ENCODE data around the gene SERPINH1.
"Not testable (repeated sequence)": the region's sequence is repeated elsewhere in the genome, so short reads cannot be mapped to it uniquely, and the experiment has no call there.

Gene SERPINH1

DNA sequence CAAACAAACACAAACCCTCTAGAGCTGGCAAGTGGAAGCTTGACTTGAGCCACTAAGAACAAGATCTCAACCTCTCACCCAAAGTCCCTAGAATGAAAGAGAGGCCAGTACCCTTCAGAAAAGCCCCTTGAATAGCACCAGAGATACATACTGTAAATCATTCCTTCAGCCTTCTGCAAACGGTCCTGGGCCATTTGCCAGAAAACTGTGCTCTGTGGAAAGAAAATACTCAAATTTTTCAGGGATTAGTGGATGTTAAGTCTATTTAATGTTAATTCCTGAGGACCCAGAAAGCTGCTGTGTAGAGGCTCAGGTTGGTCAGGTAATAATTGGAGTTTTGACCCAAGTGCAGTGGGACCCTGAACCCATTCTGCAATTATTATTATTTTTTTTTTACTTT lies 16.9 kb downstream of the SERPINH1 start:
- no peak for DNase-seq

DNA sequence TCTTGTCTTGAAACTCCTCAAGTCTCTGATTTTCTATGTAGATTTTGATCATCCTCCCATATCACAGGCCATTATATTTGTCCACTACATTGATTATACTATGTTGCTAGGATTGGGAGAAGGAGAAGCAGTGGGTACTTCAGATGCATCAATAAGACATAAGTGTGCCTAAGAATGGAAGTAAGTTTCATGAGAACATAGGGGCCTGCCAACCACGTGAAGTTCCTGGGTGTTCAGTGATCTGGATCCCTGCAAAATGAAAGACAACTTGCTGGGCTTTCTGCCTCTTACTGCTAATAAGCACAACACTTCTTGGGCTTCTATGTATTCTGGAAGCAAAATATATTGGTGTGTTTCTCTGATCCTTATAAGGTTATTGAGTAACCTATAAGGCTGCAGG lies 17.8 kb downstream of the SERPINH1 start:
- no peak for DNase-seq

DNA sequence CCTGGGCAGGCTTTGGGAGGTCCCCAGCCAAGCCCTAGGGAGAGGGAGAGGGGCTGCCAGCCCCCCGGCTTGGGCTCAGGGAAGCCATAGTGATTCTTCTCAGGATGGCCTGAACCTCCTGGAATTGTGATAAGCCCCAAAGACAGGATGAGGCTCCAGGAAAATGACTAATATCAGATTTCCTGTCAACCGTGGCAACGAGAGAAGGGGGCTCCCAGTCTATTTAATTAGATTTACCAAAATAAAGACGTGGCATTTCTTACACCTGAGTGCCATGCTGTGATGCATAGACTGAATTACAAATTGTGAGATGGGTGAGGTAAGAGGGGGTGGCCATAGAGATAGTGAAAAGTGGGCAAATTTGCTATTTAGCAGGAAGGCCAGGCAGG lies 20.4 kb downstream of the SERPINH1 start:
- no peak for DNase-seq

DNA sequence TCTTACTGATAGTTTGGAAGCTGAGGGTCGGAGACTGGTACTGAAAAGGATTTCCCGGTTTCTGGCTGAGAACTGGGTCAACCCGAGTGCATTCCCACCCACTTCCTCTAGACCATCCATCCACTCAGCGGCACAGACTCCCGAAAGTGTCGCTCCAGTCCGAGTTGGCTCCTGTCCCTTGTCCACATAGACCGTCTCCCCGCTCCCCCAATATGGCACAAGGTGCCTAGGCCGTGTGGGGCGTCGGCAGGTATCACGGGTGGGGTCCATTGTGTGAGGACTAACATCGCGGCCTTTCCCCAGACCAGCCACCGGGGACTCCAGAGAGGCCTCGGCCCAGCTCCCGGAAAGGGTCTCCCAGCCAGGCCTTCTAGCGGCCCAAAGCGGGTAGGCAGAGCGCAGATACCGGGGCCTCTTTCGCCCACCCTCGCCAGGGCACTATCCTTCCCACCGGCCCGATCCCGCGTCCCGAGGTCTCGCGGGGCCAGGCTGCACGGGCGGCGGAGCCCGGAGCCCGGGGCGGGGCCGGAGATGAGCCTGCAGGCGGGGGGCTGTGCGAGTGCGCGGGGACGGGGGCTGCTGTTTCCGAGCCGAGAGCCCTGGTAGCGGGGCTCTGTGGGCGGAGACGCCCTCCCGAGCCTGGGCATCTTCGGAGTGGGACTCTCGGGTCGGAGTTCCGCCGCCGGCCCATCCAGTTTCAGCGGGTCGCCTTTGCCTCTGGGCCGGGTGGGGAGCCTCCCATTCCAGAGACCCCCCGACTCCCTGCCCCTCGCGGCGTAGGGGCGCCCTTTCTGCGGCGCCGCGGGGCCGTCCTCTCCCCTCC lies 21.1 kb downstream of the SERPINH1 start:
- DNase-seq: peak; percentile 76

DNA sequence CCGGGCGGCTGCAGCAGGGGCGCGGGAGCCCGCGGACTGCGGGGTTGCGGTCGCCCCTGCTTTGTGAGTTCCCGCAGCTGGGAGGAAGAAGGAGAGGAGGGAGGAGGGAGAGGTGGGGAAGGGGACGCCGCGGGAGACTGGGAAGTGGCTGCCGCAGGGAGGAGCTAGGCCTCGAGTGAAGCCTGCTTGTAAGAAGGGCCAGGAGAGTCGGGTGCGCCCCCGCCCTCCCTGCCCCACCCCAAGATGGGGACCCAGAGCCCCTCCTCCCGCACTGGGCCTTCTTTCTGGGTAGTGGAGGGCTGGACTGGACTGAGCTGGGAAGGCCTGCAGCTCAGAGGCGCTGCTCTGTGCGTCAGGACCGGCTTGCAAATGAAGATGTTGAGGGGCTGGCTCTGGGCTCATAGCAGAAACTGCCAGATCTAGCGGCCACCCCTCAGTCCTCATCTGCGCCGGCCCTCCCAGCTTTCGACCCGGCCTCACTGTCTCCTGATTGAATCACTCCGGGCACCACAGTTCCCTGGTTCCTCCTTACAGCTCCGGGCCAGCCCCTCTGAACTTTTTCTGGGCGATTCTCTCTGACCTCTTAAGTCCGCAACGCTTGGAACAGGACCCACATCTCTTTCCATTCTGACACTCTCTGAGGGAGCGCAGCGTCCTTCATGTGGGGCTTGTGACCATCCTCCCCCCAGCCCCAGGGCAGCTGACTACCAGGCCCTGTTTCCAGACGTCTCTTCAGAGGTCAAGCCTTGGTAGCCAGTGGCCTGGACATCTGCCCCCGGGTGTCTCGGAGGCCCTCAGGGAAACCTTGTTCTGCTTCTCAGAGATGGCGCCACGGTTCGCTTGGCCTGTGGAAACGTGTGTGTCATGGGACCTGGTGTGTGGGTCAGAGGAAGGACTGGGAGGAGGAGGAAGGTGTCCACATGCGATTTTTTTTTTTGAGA lies 21.9 kb downstream of the SERPINH1 start:
- DNase-seq: peak; percentile 30

DNA sequence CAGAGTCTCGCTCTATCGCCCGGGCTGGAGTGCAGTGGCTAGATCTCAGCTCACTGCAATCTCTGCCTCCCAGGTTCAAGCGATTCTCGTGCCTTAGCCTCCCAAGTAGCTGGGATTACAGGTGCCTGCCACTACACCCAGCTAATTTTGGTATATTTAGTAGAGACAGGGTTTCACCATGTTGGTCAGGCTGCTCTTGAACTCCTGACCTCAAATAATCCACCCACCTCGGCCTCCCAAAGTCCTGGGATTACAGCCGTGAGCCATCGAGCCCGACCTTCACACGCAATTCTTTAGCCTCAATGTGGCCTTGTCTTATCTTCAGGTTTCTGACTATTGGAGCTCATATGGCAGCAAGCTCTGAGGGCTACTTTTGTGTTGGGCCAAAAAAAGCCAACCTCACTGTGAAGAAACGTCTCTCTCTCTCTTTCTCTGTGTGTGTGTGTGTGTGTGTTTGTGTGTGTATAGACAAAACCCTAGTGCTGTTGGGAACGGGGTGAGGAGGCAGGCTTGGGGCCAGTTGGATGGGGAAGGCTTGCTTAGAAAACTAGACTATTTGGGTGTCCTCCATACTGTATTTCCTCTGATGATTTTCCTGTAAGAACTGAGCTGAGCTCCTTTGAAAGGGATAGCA lies 22.7 kb downstream of the SERPINH1 start:
- DNase-seq: not testable (repeated sequence)

DNA sequence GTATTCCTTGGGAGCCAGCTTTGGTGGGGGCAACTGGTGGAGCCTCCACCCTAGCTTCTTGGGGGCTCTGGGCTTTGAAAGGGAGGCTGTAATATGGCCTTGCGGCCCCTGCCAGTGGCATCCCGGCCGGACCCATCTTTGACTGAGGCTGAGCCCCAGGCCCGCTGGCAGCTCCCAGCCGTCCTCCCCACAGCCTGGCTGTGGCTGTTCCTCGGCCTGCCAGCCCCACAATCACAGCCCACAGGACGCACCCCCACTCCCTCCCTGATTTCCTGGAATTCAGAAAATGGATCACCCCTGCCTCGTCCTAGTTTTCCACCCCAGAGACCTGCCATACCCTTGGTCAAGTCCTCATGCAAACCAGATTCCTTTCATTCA lies 23.2 kb downstream of the SERPINH1 start:
- DNase-seq: no peak

DNA sequence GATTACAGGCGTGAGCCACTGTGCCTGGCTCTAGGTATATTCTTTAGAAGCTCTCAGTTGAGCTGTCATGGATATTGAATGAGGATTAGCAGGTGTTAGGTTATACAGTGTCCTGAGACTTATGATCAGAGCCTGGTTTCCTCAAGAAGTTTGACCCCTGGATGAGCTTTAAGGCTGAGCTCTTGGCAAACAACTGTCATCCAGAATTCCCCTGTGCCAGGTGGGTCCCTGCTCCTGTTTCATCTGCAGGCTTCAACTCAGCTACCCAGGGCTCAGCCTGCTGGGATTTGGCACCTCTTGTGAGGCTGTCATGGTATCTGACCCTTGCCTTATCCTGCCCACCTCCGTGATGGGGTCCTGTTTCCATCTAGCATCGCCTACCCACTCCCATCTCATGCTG lies 24.3 kb downstream of the SERPINH1 start:
- DNase-seq: no peak

DNA sequence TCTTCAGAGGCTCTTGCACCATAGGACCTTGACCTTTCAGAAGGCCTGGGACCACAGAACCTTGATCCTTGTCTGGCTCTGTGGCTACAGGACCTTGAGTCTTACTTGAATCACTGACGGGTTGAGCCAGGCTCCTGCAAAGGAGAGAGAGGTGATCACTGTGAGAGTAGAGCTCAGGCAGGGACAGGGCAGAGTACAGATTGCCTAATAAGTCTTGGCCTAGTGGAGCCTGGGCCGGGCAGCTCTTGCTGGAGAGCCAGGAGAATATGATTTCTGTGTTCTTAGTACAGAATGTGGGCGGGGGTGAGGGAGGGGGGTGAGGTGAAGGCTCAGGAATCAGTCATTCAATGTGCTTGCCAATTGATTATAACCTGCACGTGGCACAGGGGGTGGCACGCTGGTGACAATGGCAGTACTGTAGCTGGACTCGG lies 26.0 kb downstream of the SERPINH1 start:
- DNase-seq: no peak

DNA sequence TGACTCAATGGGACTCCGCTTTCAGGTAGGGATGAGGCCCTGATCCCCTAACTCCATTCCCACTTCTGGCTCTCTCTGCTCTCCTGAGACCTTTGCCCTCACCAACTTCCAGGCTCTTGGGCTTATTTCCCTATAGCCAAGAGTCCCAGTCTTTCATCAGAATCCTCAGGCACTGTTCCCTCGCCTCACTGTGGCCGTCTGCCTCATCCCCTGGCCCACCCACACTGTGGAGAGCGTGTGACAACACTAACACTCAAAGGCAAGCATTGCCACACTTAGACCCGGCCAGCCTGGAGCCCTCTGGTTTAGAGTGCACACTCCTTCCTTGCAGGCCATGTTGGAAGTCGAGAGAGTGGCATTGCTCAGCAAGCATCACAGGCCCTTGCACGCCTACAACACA lies 27.0 kb downstream of the SERPINH1 start:
- no peak for DNase-seq

DNA sequence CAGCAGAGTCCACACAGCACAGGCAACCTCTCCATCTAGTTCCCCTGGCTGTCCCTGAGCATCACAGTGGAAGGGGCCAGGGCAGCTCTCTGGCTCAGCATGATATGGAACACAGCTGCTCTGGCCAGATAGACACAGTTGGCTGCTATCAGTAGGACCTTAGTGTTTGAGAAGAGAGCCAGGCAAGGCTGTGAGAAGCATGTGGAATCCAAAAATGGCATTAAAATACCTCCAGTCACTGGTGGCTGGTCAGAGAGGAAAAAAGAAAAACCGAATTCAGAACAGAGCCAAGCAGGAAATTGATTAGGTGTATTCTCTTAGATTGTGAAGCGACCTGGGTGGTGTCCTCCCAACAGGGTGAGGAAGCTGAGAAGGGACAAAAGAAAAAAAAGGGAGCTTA lies 27.9 kb downstream of the SERPINH1 start:
- no peak for DNase-seq

DNA sequence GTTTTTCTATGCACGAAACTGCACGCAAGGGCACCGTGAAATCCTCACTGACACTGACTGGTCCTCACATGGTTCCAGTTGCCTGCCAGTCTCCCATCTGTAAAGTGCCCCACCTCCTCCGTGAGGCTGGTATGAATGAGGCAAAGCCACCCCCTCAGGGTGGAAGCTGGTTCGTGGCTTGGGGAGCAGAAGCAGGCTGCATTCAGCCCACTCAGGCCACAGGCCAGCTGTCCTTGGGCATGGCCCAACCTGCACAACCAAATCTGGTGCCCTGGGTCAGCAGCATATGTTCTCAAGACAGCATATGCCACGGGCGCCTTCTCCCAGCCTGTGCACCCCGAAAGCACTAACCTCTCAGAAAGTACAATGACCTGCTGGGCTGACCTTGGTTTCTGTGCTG lies 29.3 kb downstream of the SERPINH1 start:
- DNase-seq: no peak

DNA sequence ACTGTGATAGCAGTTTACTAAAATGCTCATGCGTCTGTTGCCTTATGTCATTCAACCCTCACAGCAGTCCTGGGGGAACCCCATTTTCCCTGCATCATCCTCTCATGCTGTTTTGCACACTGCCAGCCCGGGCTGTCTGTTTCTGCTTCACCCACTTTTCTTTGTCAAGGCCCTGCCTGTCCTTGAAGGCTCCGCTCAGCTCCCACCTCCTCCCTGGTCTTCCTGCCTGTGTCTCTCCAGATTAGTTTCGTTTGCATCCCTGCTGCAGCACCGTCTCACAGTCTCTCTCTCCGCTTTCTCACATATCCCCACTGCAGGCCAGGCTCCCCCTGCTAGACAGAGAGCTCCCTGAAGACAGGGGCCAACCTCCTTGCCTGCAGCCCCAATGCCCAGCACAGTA lies 29.9 kb downstream of the SERPINH1 start:
- no peak for DNase-seq

DNA sequence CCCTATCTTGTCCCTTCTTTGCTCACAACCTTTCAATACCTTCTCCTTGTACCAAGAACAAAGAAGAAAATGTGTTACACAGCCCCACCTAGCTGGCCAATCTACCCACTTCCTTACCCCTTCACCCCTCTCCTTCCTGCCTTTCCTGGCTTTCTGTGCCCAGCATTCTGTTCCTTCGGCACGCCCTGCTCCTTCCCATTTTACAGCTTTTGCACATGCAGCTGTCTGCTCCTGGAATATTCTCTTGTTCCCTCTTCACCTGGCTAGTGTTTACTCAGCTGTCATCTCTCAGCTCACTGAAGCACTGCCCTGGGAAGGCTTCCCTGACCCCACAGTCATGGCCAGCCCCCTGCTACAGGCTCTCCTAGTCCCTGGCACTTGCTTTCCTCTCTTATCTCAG lies 30.7 kb downstream of the SERPINH1 start:
- peak; percentile 80 for DNase-seq

DNA sequence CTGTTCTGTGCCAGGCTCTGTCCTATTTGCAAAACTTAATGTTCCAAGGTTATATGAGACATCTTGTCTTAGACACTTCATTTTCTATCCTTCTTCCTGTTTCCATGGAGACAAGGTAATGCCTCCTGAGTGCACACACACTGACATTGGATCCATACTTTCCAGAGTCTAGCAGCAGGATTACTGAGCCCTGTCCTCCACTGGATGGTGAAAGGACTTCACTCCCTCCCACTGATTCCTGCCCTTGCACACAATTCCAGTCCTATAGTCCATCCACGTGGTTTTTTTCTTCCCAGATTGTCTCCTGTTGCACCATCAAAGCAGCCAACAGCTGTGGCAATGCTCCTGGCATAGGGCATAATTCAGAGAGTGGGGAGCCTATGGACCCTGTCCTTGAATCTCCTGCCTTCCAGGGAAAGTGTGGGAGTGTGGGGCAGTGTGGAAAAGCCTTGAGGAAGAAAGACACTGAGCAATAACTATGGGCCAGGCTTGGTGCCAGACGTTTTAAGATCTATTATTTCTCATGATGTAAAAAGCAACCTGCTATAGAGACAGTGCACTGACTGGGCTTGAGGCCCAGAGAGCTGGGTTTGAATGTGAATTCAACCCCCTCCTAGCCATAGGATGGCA lies 31.3 kb downstream of the SERPINH1 start:
- DNase-seq: peak; percentile 52

DNA sequence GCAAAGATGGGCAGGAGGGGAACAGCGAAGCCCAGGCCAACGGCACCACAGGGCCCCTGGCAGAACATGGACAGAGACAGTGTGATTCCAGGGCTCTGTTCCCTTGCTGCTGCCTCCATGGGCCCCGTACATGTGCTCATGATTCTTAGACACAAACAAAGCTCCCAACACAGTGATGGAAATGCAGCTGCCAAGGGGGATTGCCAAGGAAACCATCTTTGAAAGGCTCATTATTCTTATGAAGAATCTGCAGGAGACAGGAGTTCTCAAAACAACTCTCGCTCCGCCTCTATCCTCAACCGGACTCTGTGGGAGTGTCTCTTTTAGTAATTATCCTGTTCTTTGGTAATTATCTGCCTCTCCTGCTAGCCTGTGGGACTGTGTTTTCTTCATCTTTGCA lies 32.2 kb downstream of the SERPINH1 start:
- DNase-seq: no peak

DNA sequence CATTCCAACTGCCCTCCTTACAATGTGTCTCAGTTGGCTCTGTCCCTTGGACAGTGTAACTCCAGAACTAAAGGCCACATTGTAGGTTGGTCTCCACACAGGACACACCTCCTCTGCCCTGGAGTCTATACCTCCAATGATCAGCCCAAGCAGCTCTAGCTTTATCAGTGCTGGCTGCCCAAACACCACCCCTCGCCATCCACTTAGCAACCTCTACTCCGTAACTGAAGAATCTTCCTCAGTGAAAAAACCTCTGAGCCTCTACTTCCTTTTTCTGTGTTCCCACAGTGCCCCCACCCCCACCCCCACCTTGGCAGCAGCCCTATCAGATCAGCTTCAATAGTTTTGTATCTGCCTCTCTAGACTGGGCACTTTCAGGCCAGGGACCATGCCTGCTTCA lies 33.4 kb downstream of the SERPINH1 start:
- DNase-seq: no peak

DNA sequence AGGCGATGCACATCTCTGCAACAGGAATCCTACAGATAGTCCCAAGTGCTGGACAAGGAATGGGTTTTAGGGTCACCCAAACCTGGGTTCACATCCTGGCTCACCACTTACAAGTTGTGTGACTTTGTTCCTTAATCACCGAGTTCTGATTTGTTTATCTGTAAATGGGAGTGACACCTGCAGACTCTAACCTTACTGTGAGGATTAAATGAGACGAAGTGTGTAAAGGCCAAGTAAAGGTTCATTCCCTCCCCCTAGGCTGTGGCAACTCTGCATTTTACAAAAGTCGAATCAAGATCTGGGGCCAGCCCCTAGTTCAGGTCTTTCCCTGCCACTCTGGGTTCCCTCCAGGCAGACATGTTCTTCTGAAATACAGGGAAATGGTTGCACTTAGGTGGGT lies 34.9 kb downstream of the SERPINH1 start:
- no peak for DNase-seq

DNA sequence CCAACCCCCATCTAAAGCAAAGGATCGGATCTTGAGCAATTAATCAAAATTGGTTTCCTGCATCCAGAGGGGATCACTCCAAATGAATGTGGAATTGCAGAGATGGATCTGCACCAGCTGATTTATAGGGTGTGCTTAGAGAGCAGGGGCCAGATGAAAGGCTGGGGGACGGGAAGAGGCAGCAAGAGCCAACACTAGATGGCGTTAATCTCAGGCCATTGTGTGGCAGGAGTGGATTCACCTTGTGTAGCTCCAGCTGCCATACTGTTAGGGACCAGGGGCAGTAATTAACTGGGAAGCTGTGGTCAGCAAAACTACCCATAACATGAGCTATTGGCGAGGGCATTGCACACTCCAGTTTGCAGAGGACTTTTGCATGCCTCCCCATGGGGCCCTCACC lies 35.6 kb downstream of the SERPINH1 start:
- peak; percentile 79 for DNase-seq

DNA sequence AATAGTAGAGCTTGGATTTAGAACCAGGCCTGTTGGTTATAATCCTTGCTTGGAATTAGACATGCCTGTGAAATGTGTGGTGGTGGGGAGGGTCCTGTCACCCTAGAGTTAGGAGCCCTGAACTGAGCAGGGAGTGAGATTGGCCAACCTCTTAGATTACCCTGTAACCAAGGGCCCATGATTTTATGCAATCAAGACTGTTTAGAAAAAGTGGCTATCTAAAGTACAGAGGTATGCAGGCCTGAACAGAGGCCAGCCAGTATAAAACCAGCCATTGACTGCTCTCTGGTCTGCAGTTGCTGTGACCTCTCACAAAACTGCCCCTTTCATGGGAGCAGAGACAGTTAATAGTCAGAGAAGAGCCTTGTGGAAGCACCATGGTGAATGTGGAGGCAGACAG lies 36.2 kb downstream of the SERPINH1 start:
- no peak for DNase-seq

DNA sequence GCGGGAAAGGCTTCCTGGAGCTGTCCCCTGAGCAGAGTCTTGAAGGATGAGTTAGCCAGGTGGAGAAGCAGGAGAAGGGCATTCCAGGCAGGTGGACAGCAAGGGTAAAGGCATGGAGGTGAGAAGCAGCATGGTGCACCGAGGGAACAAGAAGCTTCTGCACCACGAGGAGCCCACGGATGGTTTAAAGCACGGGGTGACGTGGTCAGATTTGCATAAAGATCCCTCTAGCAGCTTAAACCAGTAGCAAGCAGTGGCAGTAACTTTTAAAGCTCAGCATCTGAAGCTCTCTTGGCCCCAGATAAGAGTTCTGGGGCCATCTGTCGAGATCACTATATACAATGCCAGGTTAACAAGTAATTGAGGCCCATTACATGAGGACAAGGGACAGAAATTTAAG lies 36.8 kb downstream of the SERPINH1 start:
- DNase-seq: no peak

DNA sequence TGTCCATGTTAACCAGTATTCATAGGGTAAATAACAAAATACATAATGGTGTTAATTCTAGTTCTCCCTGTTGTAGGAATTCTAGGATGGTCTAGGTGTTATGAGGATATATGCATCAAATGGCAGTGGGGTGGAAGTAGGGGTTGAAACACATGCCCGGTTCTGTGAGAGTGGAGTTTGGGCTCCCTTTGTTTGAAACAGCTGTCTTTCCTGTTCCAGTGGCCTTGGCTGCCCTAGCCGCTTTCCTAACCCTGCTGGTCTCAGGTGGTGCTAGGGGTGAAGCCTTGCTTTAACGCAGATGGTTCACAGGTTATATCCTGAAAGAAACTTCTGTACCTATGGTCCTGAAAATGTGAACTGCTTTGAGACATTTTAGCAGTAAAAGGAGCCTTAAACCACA lies 38.3 kb downstream of the SERPINH1 start:
- no peak for DNase-seq

DNA sequence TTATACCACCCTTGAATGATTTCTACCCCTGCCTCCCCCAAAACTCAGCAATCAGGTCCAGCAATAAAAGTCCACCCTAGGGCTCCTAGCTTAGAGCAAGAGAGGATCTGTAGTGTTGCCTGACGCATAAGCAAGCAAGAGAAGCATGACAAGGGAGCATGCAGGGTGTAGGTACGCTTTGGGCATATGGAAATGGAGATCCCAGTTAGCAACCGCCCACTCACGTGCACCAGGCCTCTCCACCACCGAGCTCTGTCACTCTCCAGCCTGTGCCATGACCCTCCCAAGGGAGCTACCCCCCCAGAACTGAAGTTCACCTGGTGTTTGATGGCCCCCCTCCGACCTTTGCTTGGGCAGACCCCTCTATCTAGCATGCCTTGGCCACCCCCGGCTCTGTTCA lies 39.4 kb downstream of the SERPINH1 start:
- DNase-seq: no peak
